Neural progenitor cell (in vitro differentiated cells): ENCODE data around the gene PLAAT2. TPM values are rescaled to one million over a fixed set of nuclear protein-coding genes. Genes with fewer than 3 reads are reported as not detected.
A peak's percentile ranks its signal among the peaks of the same experiment; 100 is the strongest.

ENCODE experiments used
- DNase-seq: peaks from one replicate; pipeline ENCODE4 v3.0.0-alpha.2; 2016; ENCODE audit warnings: low spot score
- H2AFZ ChIP-seq: fragments of 200-600 bp; sonication (generic); replicated peaks from 2 replicates; pipeline ENCODE4 v1.6.1; 2016; ENCODE audit warnings: antibody characterized with exemption
- H3F3A ChIP-seq: fragments of 200-600 bp; sonication (generic); 2 replicates; pipeline ENCODE4 v1.6.1; 2016; ENCODE audit warnings: antibody characterized with exemption, low read depth
- H3K27ac ChIP-seq: fragments of 200-600 bp; sonication (generic); 2 replicates; pipeline ENCODE4 v1.5.1; 2016; ENCODE audit warnings: mild to moderate bottlenecking
- H3K27me3 ChIP-seq: fragments of 200-600 bp; sonication (generic); 2 replicates; pipeline ENCODE4 v1.6.1; 2016; ENCODE audit warnings: mild to moderate bottlenecking, moderate library complexity
- H3K36me3 ChIP-seq: fragments of 200-600 bp; sonication (generic); 2 replicates; pipeline ENCODE4 v1.5.1; 2016
- H3K4me1 ChIP-seq: fragments of 200-600 bp; sonication (generic); 2 replicates; pipeline ENCODE4 v1.6.1; 2016; ENCODE audit warnings: mixed run types
- H3K4me2 ChIP-seq: fragments of 200-600 bp; sonication (generic); 2 replicates; pipeline ENCODE4 v1.6.1; 2016
- H3K4me3 ChIP-seq: fragments of 200-600 bp; sonication (generic); 2 replicates; pipeline ENCODE4 v1.5.1; 2016
- H3K79me2 ChIP-seq: fragments of 200-600 bp; sonication (generic); 2 replicates; pipeline ENCODE4 v1.6.1; 2016; ENCODE audit warnings: low read depth
- H3K9ac ChIP-seq: fragments of 200-600 bp; sonication (generic); 2 replicates; pipeline ENCODE4 v1.6.1; 2016
- H3K9me3 ChIP-seq: fragments of 200-600 bp; sonication (generic); 2 replicates; pipeline ENCODE4 v1.5.1; 2016; ENCODE audit warnings: low read depth
- H4K20me1 ChIP-seq: fragments of 200-600 bp; sonication (generic); 2 replicates; pipeline ENCODE4 v1.6.1; 2016; ENCODE audit warnings: low read depth
- H3K27ac Mint-ChIP-seq: 3 replicates; pipeline ENCODE4 v1.8.0; 2021; ENCODE audit warnings: mixed read lengths
- H3K27me3 Mint-ChIP-seq: 2 replicates; pipeline ENCODE4 v1.8.0; 2022; ENCODE audit warnings: low read depth, mild to moderate bottlenecking, inconsistent platforms, moderate library complexity, mixed read lengths; ENCODE audit not compliant: insufficient read depth
- H3K36me3 Mint-ChIP-seq: 3 replicates; pipeline ENCODE4 v1.8.0; 2021; ENCODE audit warnings: mixed read lengths
- H3K4me1 Mint-ChIP-seq: 3 replicates; pipeline ENCODE4 v1.8.0; 2021; ENCODE audit warnings: mixed read lengths
- H3K4me3 Mint-ChIP-seq: 3 replicates; pipeline ENCODE4 v1.8.0; 2021; ENCODE audit warnings: mild to moderate bottlenecking, moderate library complexity, mixed read lengths
- H3K9me3 Mint-ChIP-seq: 3 replicates; pipeline ENCODE4 v1.8.0; 2020; ENCODE audit warnings: mixed read lengths
- EZH2 ChIP-seq: fragments of 200-600 bp; sonication (generic); IDR thresholded peaks from 2 replicates; pipeline ENCODE4 v1.6.1; 2017; ENCODE audit warnings: antibody characterized with exemption, mild to moderate bottlenecking, moderate library complexity
- EZH2phosphoT487 ChIP-seq: fragments of 200-600 bp; sonication (generic); IDR thresholded peaks from 2 replicates; pipeline ENCODE4 v1.6.1; 2017; ENCODE audit warnings: antibody characterized with exemption
- total RNA-seq: library from RNA; depleted of rRNA; stranded (reverse); fragments of >200 nt; gene quantifications from 2 replicates; pipeline ENCODE4 v1.2.3, GENCODE V29; 2015; ENCODE audit warnings: low replicate concordance
- TF ChIP-seq, protein P1 (sequence below): fragments of 200-600 bp; sonication (generic); IDR thresholded peaks from 2 replicates; pipeline ENCODE4 v1.5.1; 2017; ENCODE audit warnings: antibody characterized with exemption, mild to moderate bottlenecking

PLAAT2 gene
- total RNA-seq, 1 donor from 2014 or later, result not detected

DNA sequence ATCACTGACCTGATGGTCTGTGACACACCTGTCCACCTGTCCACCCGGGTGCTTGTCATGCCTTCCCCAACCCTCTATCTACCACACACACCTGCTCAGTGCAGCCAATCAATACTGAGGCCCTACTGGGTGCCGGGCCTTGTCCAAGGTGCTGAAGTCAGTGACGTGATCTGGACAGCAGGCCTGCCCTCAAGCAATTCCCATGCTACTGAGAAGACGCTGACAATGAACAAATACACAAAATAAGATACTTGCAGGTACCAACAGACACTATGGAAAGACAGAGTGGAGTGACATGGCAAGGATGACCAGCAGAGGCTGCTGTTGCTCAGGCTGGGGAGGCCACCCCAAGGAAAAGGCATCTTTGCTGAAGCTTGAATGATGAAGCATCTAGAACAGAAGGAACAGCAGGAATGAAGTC lies 29.8 kb upstream of the PLAAT2 start:
- Histone ChIP-seq H3F3A (no peaks in the 10 kb centered on the region), H3K4me1 (no peaks in the 10 kb centered on the region), H3K9me3 (no peaks in the 10 kb centered on the region), H3K4me2 (no peak overlapping the region), H2AFZ (no peak overlapping the region), H3K36me3 (no peaks in the 10 kb centered on the region), H3K27ac (no peak overlapping the region), H4K20me1 (no peaks in the 10 kb centered on the region), H3K79me2 (no peaks in the 10 kb centered on the region), H3K9ac (no peak overlapping the region), H3K27me3 (no peaks in the 10 kb centered on the region), H3K4me3 (no peak overlapping the region)
- H3K27me3 Mint-ChIP-seq, result peaks cover 2% of the 10 kb centered on the region
- peak; percentile 24 for DNase-seq
- H3K36me3 Mint-ChIP-seq, result no peaks in the 10 kb centered on the region
- TF ChIP-seq, protein P1, sequence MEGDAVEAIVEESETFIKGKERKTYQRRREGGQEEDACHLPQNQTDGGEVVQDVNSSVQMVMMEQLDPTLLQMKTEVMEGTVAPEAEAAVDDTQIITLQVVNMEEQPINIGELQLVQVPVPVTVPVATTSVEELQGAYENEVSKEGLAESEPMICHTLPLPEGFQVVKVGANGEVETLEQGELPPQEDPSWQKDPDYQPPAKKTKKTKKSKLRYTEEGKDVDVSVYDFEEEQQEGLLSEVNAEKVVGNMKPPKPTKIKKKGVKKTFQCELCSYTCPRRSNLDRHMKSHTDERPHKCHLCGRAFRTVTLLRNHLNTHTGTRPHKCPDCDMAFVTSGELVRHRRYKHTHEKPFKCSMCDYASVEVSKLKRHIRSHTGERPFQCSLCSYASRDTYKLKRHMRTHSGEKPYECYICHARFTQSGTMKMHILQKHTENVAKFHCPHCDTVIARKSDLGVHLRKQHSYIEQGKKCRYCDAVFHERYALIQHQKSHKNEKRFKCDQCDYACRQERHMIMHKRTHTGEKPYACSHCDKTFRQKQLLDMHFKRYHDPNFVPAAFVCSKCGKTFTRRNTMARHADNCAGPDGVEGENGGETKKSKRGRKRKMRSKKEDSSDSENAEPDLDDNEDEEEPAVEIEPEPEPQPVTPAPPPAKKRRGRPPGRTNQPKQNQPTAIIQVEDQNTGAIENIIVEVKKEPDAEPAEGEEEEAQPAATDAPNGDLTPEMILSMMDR, result peak; percentile 50
- TF ChIP-seq EZH2phosphoT487 (no peak), EZH2 (no peak)
- no peak overlapping the region for H3K27ac Mint-ChIP-seq
- no peaks in the 10 kb centered on the region for H3K4me1 Mint-ChIP-seq
- H3K9me3 Mint-ChIP-seq, result peaks cover 3% of the 10 kb centered on the region
- no peak overlapping the region for H3K4me3 Mint-ChIP-seq

DNA sequence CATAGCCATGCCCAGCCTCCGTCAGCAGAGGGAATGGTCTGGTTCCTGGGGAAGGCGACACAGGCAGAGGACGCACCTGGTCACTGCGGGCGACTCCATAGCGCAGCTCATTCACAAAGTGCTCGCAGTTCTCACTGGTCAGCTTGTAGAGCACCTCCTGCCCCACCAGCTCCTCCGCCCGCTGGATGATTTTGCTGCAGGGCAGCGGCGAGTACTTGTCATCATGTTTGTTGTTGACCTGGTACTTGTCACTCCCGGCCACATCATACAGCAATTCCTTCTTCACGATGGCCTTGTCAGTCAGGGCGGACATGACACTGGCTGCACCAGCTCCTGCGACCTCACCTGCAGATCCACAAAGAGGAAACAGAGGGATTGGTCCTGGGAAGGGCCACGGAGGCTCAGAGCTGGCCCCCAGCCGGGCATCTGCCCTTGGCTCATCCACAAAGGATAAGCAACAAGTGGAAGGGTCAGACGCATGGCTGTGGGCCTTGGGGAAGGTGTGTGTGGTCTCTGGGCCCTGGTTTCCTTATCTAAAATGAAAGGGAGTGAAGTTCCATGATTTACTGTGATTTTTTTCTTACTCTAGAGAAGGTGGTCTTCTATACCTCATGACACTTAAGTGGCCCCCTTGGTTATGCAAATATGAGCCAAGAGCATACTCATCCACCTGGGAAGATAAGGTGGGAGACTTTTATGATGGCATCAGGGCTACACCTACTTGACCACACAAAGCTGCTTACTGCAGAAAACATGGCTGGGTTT lies 27.0 kb upstream of the PLAAT2 start:
- Histone ChIP-seq H3K27me3 (no peaks in the 10 kb centered on the region), H3K79me2 (no peaks in the 10 kb centered on the region), H4K20me1 (no peaks in the 10 kb centered on the region), H3K36me3 (no peaks in the 10 kb centered on the region), H3K4me3 (no peak overlapping the region), H2AFZ (no peak overlapping the region), H3K4me1 (no peaks in the 10 kb centered on the region), H3K9me3 (no peaks in the 10 kb centered on the region), H3K4me2 (no peak overlapping the region), H3K9ac (no peak overlapping the region), H3F3A (no peaks in the 10 kb centered on the region), H3K27ac (no peak overlapping the region)
- TF ChIP-seq EZH2phosphoT487 (no peak), EZH2 (no peak)
- TF ChIP-seq, protein P1, result no peak
- Mint-ChIP-seq H3K27ac (no peak overlapping the region), H3K4me3 (no peak overlapping the region), H3K36me3 (no peaks in the 10 kb centered on the region), H3K9me3 (no peaks in the 10 kb centered on the region), H3K27me3 (peaks cover 2% of the 10 kb centered on the region), H3K4me1 (no peaks in the 10 kb centered on the region)
- DNase-seq, result no peak

DNA sequence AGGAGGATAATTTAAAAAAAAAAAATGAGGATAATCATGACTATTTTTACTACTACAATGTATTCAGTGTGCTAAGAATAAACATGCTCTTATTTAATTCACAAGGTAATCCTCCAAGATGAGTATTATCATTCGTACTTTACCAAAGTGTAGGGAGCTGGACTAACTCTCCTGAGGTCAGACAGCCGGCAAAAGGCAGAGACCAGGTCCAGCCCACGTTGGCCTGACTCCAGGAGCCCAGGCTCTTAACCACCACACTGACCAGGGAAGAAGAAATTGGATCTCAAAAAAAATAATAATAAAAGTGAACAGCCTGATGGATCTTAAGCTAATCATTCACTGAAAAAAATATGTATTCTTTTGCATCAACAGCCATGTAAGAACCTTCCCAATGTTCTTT lies 25.8 kb upstream of the PLAAT2 start:
- Histone ChIP-seq H3K4me1 (no peaks in the 10 kb centered on the region), H3K79me2 (no peaks in the 10 kb centered on the region), H3K4me2 (no peak overlapping the region), H3K27me3 (no peaks in the 10 kb centered on the region), H4K20me1 (no peaks in the 10 kb centered on the region), H3F3A (no peaks in the 10 kb centered on the region), H2AFZ (no peak overlapping the region), H3K9me3 (no peaks in the 10 kb centered on the region), H3K9ac (no peak overlapping the region), H3K27ac (no peak overlapping the region), H3K4me3 (no peak overlapping the region), H3K36me3 (no peaks in the 10 kb centered on the region)
- H3K27ac Mint-ChIP-seq, result no peak overlapping the region
- no peaks in the 10 kb centered on the region for H3K36me3 Mint-ChIP-seq
- H3K4me1 Mint-ChIP-seq, result no peaks in the 10 kb centered on the region
- no peak for DNase-seq
- H3K27me3 Mint-ChIP-seq, result peaks cover 2% of the 10 kb centered on the region
- no peak overlapping the region for H3K4me3 Mint-ChIP-seq
- no peaks in the 10 kb centered on the region for H3K9me3 Mint-ChIP-seq
- no peak for TF ChIP-seq EZH2phosphoT487
- no peak for TF ChIP-seq EZH2
- TF ChIP-seq, protein P1, result no peak
